LNCaP clone FGC (cell line): ENCODE measurements around the gene H2BK1.

Experiments used
- DNase-seq: peaks from one replicate; pipeline ENCODE4 v3.0.0-alpha.2; 2011; ENCODE audit warnings: low read depth
- H3K4me3 ChIP-seq: 2 replicates; pipeline ENCODE4 v1.5.1; 2011; ENCODE audit warnings: mild to moderate bottlenecking, low read depth, low read length, control low read depth
- CTCF ChIP-seq: IDR thresholded peaks from 2 replicates; pipeline ENCODE4 v1.5.1; 2012; ENCODE audit warnings: mild to moderate bottlenecking; ENCODE audit not compliant: control insufficient read depth, insufficient read depth; ENCODE audit errors: extremely low read depth

The H2BK1 gene

DNA sequence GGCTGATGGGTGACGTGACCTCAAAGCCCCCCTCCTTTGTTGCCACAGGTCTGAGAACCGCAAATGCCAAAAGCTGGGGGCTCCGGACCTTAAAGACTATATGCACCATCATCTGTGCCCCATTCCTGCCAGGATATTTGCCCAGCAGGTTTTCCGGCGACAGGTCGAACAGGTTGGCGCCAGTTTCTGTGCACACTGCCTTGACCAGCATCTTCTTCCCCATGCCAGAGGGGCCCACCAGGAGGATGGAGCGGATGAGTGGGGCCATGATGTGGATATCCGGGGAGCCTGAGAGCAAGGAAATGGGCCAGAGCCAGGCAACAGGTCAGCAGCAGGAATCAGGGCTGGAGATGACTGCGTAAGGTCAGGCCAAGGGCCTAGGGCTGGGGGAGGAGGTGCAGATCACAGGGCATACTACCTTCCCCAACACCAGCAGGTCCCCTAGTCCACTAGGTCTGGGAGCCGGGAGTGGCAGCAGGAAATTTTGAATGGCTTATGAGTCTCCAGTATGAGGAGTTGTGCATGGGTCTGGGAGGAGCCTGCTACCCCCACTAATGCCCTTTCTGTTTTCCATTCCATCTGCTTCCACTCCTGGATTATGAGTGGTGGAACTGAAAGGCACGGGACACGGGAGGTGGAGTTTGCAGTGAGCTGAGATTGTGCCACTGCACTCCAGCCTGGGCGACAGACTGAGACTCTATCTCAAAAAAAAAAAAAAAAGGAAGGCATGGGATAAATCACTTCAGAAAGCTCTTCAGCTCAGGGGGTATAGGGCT, 16.9 kb downstream of the H2BK1 start:
- no peak for DNase-seq
- TF ChIP-seq CTCF = no peak
- no peak overlapping the region for H3K4me3 ChIP-seq

DNA sequence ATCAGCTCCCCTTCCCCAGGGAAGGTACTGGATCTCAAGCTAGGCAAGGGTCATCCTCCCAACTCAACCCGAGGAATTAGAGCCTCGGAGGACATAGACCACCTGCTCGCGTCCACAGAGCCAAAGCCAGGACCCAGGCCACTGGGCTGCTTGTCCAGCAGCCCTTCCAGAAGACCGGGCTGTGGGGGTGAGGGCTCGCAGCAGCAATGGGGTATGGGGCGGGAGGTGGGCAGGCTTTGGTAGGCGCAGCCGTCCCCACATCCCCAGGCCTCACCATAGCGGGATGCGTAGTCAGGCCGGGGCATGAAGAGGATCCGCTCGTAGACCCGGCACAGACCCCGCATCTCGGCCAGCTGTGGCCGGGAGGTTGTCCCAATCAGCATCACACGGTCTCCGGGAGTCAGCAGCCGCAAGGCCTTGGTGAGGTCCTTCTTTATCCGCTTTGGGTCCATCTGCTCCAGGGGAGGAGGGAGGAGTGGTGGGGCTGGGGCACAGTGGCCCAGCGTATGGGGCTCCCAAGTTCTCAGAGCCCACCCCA, 18.2 kb downstream of the H2BK1 start:
- H3K4me3 ChIP-seq = no peak overlapping the region
- no peak for DNase-seq
- TF ChIP-seq CTCF = no peak

DNA sequence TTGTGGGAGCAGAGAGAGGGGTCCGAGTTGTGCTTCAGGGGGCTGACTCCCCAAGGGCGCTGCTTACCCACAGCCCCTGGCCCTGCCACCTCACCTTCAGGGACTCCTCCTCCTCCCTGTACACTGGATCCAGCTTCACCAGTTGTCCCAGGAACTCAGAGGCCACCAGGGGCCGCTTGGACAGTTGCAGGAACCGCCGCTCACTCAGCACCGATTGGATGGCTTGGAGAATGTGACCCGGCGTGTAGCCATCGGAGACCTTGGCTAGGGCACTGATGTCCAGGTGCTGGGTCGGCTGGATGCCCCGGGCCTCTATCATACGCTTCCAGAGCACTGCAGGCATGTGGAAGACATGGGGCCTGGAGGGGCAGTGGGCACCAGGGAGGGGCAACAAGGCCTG, 18.7 kb downstream of the H2BK1 start:
- DNase-seq = no peak
- H3K4me3 ChIP-seq = no peak overlapping the region
- no peak for TF ChIP-seq CTCF

GRCh38 chr7:151189038-151189437, 21.2 kb downstream of the H2BK1 start:
- no peak for DNase-seq
- H3K4me3 ChIP-seq = no peak overlapping the region
- TF ChIP-seq CTCF = no peak

- no peak for DNase-seq
- no peak overlapping the region for H3K4me3 ChIP-seq
- TF ChIP-seq CTCF = no peak
Measured at GRCh38 chr7:151188252-151188542, 22.1 kb downstream of the H2BK1 start.

GRCh38 chr7:151187409-151188251, 22.7 kb downstream of the H2BK1 start:
- no peak for TF ChIP-seq CTCF
- no peak for DNase-seq

More at GRCh38 chr7:151187409-151188251, 22.7 kb downstream of the H2BK1 start:
- no peak overlapping the region for H3K4me3 ChIP-seq
